ENCODE data around the gene FASTKD3.
"Not testable (repeated sequence)": the region's sequence is repeated elsewhere in the genome, so short reads cannot be mapped to it uniquely, and the experiment has no call there.

FASTKD3 gene

GRCh38 chr5:7868773-7869473 lies at the start of gene FASTKD3, which contains the start of gene MTRR:
Gene FASTKD3, minus strand, starts transcription at chr5:7869031. Its CDS starts 948 bp downstream, at chr5:7868083.
Gene MTRR, plus strand, starts transcription at chr5:7869148. Its CDS starts 1,647 bp downstream, at chr5:7870795.
- in situ Hi-C loops (cut with MboI; ENCODE audit: low sequenced_read_pairs), result no loop called here

GRCh38 chr5:7917130-7918123 lies 48.6 kb upstream of the FASTKD3 start:
- in situ Hi-C loops (cut with MboI; ENCODE audit: low sequenced_read_pairs), result no loop called here

- in situ Hi-C loops (cut with MboI; ENCODE audit: low sequenced_read_pairs), result no loop called here
Measured at GRCh38 chr5:7916171-7916804, 47.5 kb upstream of the FASTKD3 start.

- in situ Hi-C loops (cut with MboI; ENCODE audit: low sequenced_read_pairs), result not testable (repeated sequence)
Measured at GRCh38 chr5:7911429-7911771, 42.6 kb upstream of the FASTKD3 start.

GRCh38 chr5:7910738-7911428 lies 42.1 kb upstream of the FASTKD3 start:
- in situ Hi-C loops (cut with MboI; ENCODE audit: low sequenced_read_pairs), result no loop called here

- in situ Hi-C loops (cut with MboI; ENCODE audit: low sequenced_read_pairs), result no loop called here
Measured at GRCh38 chr5:7908317-7908716, 39.5 kb upstream of the FASTKD3 start.

GRCh38 chr5:7907612-7908011 lies 38.8 kb upstream of the FASTKD3 start:
- in situ Hi-C loops (cut with MboI; ENCODE audit: low sequenced_read_pairs), result no loop called here

- in situ Hi-C loops (cut with MboI; ENCODE audit: low sequenced_read_pairs), result no loop called here
Measured at GRCh38 chr5:7904170-7904569, 35.3 kb upstream of the FASTKD3 start.

- in situ Hi-C loops (cut with MboI; ENCODE audit: low sequenced_read_pairs), result no loop called here
Measured at GRCh38 chr5:7902666-7903625, 34.1 kb upstream of the FASTKD3 start.

- in situ Hi-C loops (cut with MboI; ENCODE audit: low sequenced_read_pairs), result no loop called here
Measured at GRCh38 chr5:7902201-7902600, 33.4 kb upstream of the FASTKD3 start.

GRCh38 chr5:7897014-7897600 lies 28.3 kb upstream of the FASTKD3 start:
- in situ Hi-C loops (cut with MboI; ENCODE audit: low sequenced_read_pairs), result no loop called here

GRCh38 chr5:7894860-7895259 lies 26.0 kb upstream of the FASTKD3 start:
- in situ Hi-C loops (cut with MboI; ENCODE audit: low sequenced_read_pairs), result no loop called here

- in situ Hi-C loops (cut with MboI; ENCODE audit: low sequenced_read_pairs), result no loop called here
Measured at GRCh38 chr5:7894439-7894838, 25.6 kb upstream of the FASTKD3 start.

GRCh38 chr5:7888901-7889300 lies 20.1 kb upstream of the FASTKD3 start:
- in situ Hi-C loops (cut with MboI; ENCODE audit: low sequenced_read_pairs), result no loop called here

- in situ Hi-C loops (cut with MboI; ENCODE audit: low sequenced_read_pairs), result no loop called here
Measured at GRCh38 chr5:7886849-7887475, 18.1 kb upstream of the FASTKD3 start.

GRCh38 chr5:7884491-7885267 lies 15.8 kb upstream of the FASTKD3 start:
- in situ Hi-C loops (cut with MboI; ENCODE audit: low sequenced_read_pairs), result no loop called here

GRCh38 chr5:7882926-7883325 lies 14.1 kb upstream of the FASTKD3 start:
- in situ Hi-C loops (cut with MboI; ENCODE audit: low sequenced_read_pairs), result no loop called here

GRCh38 chr5:7881816-7882215 lies 13.0 kb upstream of the FASTKD3 start:
- in situ Hi-C loops (cut with MboI; ENCODE audit: low sequenced_read_pairs), result no loop called here

Measured in HL-60/S4 (cell line).